LNCaP clone FGC (cell line): ENCODE measurements around the gene NEMP1.
"Not testable (repeated sequence)": the region's sequence is repeated elsewhere in the genome, so short reads cannot be mapped to it uniquely, and the experiment has no call there.

Experiments used
- DNase-seq: peaks from one replicate; pipeline ENCODE4 v3.0.0-alpha.2; 2011; ENCODE audit warnings: low read depth
- H3K4me3 ChIP-seq: 2 replicates; pipeline ENCODE4 v1.5.1; 2011; ENCODE audit warnings: mild to moderate bottlenecking, low read depth, low read length, control low read depth
- CTCF ChIP-seq: IDR thresholded peaks from 2 replicates; pipeline ENCODE4 v1.5.1; 2012; ENCODE audit warnings: mild to moderate bottlenecking; ENCODE audit not compliant: control insufficient read depth, insufficient read depth; ENCODE audit errors: extremely low read depth

NEMP1 gene

GRCh38 chr12:57085999-57086492, 7.5 kb upstream of the NEMP1 start:
- H3K4me3 ChIP-seq = no peak overlapping the region
- TF ChIP-seq CTCF = no peak
- no peak for DNase-seq

- no peak for DNase-seq
Measured at GRCh38 chr12:57080855-57081254, 2.3 kb upstream of the NEMP1 start.

GRCh38 chr12:57079821-57080220, 1.2 kb upstream of the NEMP1 start:
- no peak for TF ChIP-seq CTCF
- H3K4me3 ChIP-seq = peak overlapping the region; percentile 80
- no peak for DNase-seq

More at GRCh38 chr12:57080855-57081254, 2.3 kb upstream of the NEMP1 start:
- H3K4me3 ChIP-seq = no peak overlapping the region
- TF ChIP-seq CTCF = no peak

GRCh38 chr12:57073566-57074450, 4.8 kb downstream of the NEMP1 start:
- not testable (repeated sequence) for H3K4me3 ChIP-seq, DNase-seq

GRCh38 chr12:57072661-57073060, 5.9 kb downstream of the NEMP1 start:
- no peak for DNase-seq
- no peak for TF ChIP-seq CTCF
- no peak overlapping the region for H3K4me3 ChIP-seq

GRCh38 chr12:57069523-57069922, 9.1 kb downstream of the NEMP1 start:
- no peak overlapping the region for H3K4me3 ChIP-seq
- TF ChIP-seq CTCF = peak; percentile 69
- peak; percentile 38 for DNase-seq

GRCh38 chr12:57066245-57066644, 12.3 kb downstream of the NEMP1 start:
- DNase-seq = no peak
- TF ChIP-seq CTCF = no peak
- H3K4me3 ChIP-seq = no peak overlapping the region
